Fibroblast of skin of scalp (primary cell): ENCODE measurements around the gene MAGEA6.

Source experiments
- DNase-seq: peaks from one replicate; pipeline ENCODE4 v3.0.0-alpha.2; 2013

Gene MAGEA6

DNA sequence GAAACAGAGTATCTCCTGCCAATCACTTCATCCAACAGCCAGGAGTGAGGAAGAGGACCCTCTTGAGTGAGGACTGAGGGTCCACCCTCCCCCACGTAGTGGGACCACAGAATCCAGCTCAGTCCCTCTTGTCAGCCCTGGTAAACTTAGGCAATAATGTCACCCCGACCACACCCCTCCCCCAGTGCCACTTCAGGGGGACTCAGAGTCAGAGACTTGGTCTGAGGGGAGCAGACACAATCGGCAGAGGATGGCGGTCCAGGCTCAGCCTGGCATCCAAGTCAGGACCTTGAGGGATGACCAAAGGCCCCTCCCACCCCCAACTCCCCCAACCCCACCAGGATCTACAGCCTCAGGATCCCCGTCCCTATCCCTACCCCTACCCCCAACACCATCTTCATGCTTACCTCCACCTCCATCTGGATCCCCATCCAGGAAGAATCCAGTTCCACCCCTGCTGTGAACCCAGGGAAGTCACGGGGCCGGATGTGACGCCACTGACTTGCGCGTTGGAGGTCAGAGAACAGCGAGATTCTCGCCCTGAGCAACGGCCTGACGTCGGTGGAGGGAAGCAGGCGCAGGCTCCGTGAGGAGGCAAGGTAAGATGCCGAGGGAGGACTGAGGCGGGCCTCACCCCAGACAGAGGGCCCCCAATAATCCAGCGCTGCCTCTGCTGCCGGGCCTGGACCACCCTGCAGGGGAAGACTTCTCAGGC, 36.1 kb downstream of the MAGEA6 start, which contains the start of the genes CSAG1 and MAGEA12:
Gene CSAG1 (minus strand): TSS at position 461 of the 715 bp plus-strand sequence. CDS start 1,261 bp downstream, outside the sequence.
Gene MAGEA12 (plus strand): TSS at position 497 of the 715 bp plus-strand sequence. CDS start 2,405 bp downstream, outside the sequence.
- no peak for DNase-seq

DNA sequence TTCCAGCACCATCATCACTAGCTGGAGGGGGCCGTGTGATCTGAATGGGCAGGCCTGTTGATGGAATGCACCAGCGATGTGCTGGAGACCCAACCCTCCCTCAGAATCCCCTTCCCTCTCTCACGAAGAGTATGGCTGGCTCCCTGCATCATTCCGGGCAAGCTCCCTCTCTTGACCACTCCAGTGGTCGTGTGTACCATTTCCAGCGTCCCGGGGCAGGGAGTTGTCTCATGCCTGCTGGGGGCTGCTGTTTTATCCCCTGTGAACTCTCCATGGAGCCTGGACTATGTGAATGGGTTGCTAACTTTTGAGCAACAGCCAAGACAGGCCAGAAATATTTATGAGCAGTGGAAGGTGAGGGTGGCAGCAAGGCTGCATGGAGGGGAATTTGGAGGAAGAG, 44.1 kb downstream of the MAGEA6 start:
- DNase-seq = no peak
